Neural cell (in vitro differentiated cells): ENCODE results near the gene DPH1.

ENCODE experiments used
- EP300 ChIP-seq: fragments of 450-650 bp; conservative IDR thresholded peaks from 2 replicates; pipeline ENCODE4 v1.6.1; 2014; ENCODE audit warnings: antibody characterized with exemption, mild to moderate bottlenecking, moderate library complexity; ENCODE audit not compliant: poor library complexity, severe bottlenecking
- EZH2 ChIP-seq: fragments of 200-600, 300-800 bp; shearing (Covaris generic), sonication (generic); IDR thresholded peaks from 2 replicates; pipeline ENCODE4 v1.6.1; 2014; ENCODE audit warnings: antibody characterized with exemption, low read length, borderline replicate concordance, mild to moderate bottlenecking; ENCODE audit not compliant: insufficient read depth, poor library complexity, severe bottlenecking
- POLR2AphosphoS5 ChIP-seq: IDR thresholded peaks from 2 replicates; pipeline ENCODE4 v1.6.1; 2012
- SMC3 ChIP-seq: fragments of 450-650 bp; conservative IDR thresholded peaks from 2 replicates; pipeline ENCODE4 v1.6.1; 2014; ENCODE audit warnings: antibody characterized with exemption, mild to moderate bottlenecking, moderate library complexity; ENCODE audit not compliant: poor library complexity
- TAF1 ChIP-seq: IDR thresholded peaks from 2 replicates; pipeline ENCODE4 v1.6.1; 2012; ENCODE audit warnings: low read depth
- TF ChIP-seq, protein P1 (sequence below): fragments of 450-650 bp; IDR thresholded peaks from 2 replicates; pipeline ENCODE4 v1.5.1; 2014; ENCODE audit warnings: antibody characterized with exemption, mild to moderate bottlenecking, moderate library complexity; ENCODE audit not compliant: poor library complexity, severe bottlenecking
- TF ChIP-seq, protein P2 (sequence below): IDR thresholded peaks from 2 replicates; pipeline ENCODE4 v1.6.1; 2012; ENCODE audit warnings: borderline replicate concordance

DNA sequence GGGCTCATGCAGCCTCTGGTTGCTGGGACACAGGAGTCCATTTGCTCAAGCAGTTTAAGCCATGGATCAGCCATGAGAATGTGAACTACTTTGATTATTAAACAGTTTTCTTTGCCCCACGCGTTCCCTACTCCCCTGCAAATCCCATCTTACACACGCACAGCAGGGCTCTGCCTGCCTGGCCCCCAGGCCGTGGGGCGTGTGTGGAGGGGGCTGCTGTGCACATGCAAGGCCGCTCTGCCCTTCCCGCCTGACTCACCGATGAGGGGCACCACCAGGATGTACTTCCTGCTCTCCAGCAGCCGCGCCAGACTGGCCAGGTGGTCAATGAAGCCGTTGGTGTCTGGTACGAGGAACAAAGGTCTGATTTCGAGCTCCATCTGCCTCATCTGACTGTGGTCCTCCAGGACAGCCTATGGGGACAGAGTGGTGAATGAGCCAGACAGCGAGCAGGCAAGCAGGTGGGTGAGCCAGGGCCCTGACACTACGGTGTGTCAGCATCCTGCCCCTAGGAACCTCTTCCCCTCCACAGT is 38.6 kb downstream of the DPH1 start:
- TF ChIP-seq, protein P1, sequence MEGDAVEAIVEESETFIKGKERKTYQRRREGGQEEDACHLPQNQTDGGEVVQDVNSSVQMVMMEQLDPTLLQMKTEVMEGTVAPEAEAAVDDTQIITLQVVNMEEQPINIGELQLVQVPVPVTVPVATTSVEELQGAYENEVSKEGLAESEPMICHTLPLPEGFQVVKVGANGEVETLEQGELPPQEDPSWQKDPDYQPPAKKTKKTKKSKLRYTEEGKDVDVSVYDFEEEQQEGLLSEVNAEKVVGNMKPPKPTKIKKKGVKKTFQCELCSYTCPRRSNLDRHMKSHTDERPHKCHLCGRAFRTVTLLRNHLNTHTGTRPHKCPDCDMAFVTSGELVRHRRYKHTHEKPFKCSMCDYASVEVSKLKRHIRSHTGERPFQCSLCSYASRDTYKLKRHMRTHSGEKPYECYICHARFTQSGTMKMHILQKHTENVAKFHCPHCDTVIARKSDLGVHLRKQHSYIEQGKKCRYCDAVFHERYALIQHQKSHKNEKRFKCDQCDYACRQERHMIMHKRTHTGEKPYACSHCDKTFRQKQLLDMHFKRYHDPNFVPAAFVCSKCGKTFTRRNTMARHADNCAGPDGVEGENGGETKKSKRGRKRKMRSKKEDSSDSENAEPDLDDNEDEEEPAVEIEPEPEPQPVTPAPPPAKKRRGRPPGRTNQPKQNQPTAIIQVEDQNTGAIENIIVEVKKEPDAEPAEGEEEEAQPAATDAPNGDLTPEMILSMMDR = no peak
- TF ChIP-seq EZH2 (no peak), POLR2AphosphoS5 (no peak), TAF1 (no peak), EP300 (no peak), SMC3 (no peak)
- TF ChIP-seq, protein P2, sequence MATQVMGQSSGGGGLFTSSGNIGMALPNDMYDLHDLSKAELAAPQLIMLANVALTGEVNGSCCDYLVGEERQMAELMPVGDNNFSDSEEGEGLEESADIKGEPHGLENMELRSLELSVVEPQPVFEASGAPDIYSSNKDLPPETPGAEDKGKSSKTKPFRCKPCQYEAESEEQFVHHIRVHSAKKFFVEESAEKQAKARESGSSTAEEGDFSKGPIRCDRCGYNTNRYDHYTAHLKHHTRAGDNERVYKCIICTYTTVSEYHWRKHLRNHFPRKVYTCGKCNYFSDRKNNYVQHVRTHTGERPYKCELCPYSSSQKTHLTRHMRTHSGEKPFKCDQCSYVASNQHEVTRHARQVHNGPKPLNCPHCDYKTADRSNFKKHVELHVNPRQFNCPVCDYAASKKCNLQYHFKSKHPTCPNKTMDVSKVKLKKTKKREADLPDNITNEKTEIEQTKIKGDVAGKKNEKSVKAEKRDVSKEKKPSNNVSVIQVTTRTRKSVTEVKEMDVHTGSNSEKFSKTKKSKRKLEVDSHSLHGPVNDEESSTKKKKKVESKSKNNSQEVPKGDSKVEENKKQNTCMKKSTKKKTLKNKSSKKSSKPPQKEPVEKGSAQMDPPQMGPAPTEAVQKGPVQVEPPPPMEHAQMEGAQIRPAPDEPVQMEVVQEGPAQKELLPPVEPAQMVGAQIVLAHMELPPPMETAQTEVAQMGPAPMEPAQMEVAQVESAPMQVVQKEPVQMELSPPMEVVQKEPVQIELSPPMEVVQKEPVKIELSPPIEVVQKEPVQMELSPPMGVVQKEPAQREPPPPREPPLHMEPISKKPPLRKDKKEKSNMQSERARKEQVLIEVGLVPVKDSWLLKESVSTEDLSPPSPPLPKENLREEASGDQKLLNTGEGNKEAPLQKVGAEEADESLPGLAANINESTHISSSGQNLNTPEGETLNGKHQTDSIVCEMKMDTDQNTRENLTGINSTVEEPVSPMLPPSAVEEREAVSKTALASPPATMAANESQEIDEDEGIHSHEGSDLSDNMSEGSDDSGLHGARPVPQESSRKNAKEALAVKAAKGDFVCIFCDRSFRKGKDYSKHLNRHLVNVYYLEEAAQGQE = no peak
